Raji (cell line): Measurements from ENCODE around the gene PRKCE.

Experiments used
- POLR2A ChIP-seq: IDR thresholded peaks from 2 replicates; pipeline ENCODE4 v1.6.1; 2011; ENCODE audit warnings: low read depth, low read length, control low read depth; ENCODE audit not compliant: insufficient read depth

The PRKCE gene

DNA sequence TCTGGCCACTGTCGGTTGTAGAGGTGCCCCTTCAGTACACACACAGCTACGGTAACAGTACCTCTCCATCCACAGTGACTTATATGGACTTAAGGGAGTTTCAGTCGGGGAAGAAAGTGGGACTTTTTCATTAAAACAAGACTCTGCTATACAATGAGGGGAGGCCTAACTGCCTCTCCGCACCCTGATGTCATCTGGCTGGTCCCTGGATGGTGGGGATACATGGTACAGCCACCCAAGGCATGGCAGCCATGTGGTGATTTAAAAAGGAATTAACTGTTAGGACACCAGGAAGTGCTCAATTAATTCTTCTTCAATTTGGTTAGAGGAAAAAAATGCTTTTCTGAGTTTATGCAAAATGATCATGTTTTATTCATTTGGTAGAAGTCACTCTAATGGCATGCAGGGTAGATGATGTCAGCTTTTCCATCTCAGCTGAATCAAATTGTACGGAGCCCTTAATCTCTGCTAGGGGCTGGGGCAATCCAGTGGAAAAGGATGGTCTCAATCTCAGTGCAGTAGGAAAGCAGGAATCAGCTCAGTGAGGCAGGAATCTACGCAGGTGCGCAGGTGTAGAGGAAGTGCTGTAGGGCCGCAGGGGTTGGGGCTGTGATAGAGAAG is 243.9 kb downstream of the PRKCE start:
- no peak for TF ChIP-seq POLR2A

DNA sequence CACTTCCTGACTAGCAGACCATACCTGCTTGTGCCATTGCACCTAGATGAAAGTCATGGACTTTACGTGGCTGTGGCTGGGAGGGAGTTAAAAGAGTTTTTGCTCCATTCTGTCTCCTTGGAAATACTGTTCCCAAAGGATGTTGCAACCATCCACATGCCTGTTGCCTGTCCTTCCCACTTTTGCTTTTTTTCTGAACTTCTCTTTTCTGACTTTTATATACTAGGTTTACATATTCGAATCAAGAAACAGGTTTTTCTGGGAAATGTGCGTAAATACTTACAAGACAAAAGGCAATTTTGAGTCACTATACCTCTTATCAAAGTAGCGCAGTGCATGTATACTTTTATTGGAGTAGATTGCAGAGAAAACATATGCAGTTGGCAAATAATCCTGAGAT is 244.8 kb downstream of the PRKCE start:
- no peak for TF ChIP-seq POLR2A

DNA sequence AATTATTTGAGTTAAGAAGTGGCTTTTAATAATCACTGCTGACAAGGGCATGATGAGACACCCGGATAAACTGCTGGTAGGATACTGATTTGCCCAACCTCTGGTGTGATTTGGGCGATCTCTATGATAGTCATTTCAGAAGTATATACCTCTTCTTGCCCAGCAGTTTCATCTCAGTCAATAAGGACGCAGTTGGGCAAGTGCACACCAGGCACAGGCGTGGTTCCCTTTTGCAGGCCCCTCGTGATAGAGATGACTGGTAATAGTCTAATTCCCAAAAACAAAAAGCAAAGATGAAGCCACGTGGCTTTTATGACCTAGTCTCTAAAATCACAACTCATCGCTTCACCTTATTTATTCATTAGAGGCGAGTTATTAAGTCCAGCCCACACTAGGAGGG is 246.4 kb downstream of the PRKCE start:
- TF ChIP-seq POLR2A: no peak

DNA sequence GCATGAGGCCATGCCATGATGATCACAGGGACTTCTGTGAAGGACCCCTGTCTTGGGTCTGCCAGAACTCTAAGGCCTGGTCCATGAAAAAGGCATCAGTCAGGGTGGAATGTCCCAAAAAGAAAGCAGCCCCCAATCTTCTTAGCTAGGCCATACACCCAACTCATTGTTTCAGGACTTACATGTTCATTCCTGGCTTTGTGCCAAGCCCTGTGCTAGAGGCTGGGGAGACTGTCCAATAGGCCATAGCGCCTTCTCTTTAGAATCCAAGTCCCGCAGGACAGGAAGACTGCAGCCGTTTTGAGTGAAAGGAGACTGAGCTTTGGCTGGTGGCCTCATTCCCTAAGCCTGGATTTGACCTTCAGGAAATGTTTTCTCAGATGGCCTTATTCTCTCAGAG is 247.3 kb downstream of the PRKCE start:
- TF ChIP-seq POLR2A: no peak

- no peak for TF ChIP-seq POLR2A
Observed at GRCh38 chr2:45899926-45900325, 248.5 kb downstream of the PRKCE start.

DNA sequence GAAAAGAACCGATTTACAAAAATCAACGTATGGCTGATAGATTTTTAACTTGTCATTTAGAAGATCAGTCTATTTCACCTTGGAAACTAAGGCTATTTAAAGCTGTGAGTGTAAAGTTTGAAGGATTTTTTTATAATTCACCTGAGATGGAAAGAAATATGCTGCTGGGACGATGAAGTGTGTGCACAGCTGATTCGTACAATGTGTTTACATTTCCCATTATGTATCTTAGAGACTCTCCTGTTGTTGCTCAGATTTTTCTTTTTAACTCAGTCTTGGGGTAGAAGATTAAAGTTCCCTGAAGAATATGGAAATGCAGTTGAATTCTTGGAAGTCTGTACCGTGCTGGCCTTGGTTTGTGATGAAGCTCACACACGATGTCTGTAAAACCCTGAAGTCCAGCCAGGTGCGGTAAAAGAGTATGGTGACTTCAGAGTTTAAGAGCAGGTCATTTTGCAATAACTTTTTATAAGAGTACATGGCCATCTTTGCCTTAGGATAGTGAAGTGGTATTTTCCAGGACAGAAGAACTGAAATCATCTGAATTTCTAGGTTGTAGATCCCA is 250.1 kb downstream of the PRKCE start:
- TF ChIP-seq POLR2A: no peak

DNA sequence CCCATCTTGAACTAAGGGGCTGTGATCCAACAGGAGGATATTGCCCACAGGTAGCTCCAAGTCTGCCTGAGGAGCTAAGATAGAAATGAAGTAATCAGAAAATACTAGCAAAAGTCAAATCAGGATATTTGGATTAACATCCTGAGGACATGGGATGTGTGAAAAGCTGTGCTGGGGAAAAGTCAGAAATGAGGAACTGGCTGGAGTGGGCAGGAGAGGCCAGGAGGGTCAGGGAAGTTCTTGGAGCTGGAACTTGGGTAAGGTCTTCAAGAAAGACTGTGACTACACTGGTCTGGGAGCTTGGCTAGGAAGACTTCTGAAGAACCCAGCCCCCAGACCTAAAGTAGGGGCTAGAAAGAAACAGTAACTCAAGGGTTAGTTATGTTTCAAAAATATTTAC is 250.9 kb downstream of the PRKCE start:
- TF ChIP-seq POLR2A: no peak

DNA sequence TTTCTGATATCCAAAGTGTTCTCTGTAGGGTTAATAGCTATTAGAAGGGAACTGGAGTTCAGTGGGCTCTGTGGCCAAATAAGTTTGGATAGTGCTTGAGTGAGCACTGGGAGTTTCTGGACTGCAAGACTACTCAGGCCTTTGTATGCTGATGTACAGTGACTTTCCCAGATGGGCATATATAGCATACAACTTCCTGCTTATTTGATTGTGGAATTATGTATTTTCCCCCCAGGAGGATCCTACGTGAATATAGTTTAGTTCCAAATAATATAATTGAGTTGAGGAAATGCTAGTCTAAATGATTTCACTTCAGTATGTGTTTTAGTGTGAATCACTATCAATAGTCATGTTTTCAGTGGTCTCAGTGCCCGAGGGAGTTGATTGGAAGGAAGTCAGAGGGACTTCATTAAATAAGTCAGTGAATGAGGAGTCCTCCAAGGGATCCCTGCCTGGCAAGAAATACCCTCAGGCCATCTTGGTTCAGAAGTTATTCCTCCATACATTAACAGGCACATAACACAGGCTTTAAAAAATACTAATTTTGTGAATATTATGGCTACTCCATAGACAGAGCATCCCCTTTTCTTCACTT is 251.4 kb downstream of the PRKCE start:
- no peak for TF ChIP-seq POLR2A

DNA sequence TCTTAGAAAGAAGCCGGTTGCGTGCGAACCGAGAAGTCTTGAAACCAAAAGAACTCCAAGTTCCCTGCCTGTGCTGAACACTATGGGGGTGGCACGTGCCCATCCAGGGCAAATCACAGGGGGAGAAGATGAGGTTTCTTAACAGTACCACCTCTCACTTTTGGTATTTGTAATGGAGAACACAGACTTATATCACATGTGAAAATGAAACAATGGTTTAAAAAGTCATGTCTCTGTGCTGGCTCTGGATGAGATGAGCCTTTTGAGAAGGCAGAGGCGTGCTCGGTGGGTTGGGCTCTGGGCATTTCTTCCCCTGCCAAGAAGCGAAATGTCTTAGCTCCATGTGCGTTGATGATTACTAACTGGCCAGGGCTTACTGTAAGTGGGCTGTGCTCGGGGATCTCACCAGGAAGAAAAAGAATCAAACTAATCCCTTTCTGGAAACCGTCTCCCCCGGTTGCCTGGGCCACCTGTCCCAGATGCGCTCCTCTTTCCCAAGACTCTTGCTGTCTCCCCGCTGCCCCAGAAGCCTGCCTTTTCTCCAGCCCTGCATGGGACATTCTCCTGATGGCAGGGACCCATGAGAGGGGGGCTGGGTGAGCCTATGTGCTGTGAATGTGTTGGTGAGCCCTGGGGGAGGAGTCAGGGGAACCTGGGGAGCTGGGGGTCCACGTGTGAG is 252.9 kb downstream of the PRKCE start:
- TF ChIP-seq POLR2A: no peak

- TF ChIP-seq POLR2A: no peak
Observed at GRCh38 chr2:45904946-45905631, 253.6 kb downstream of the PRKCE start.

- TF ChIP-seq POLR2A: no peak
Observed at GRCh38 chr2:45905632-45905958, 254.1 kb downstream of the PRKCE start.

- TF ChIP-seq POLR2A: no peak
Observed at GRCh38 chr2:45907592-45907991, 256.1 kb downstream of the PRKCE start.

GRCh38 chr2:45908316-45909170 is 257.1 kb downstream of the PRKCE start:
- no peak for TF ChIP-seq POLR2A

DNA sequence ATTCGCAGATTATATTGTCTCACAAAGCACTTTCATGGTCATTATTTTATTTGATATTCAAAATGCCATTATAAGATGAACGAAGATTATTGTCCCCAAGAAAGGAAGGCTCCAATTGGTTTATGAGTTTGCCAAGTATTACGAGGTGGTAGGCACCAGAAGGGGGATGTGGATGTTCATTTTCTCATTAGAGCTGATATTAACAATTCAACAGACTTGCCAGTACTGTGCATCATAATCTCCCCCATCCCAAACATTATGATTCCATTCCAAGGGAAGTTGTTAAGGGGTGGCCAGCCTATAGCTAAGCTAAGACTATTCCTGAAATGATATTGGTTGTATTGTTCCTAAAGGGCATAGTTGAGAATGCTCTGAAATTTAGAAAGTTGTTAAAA is 257.7 kb downstream of the PRKCE start:
- no peak for TF ChIP-seq POLR2A

GRCh38 chr2:45909677-45910191 is 258.3 kb downstream of the PRKCE start:
- no peak for TF ChIP-seq POLR2A
